ENCODE measurements around the gene LIPJ. TPM values are rescaled to one million over a fixed set of nuclear protein-coding genes. Genes with fewer than 3 reads are reported as not detected.

LIPJ gene
- total RNA-seq, 2 donors from 2014 or later: 0.09 to 0.17 TPM

DNA sequence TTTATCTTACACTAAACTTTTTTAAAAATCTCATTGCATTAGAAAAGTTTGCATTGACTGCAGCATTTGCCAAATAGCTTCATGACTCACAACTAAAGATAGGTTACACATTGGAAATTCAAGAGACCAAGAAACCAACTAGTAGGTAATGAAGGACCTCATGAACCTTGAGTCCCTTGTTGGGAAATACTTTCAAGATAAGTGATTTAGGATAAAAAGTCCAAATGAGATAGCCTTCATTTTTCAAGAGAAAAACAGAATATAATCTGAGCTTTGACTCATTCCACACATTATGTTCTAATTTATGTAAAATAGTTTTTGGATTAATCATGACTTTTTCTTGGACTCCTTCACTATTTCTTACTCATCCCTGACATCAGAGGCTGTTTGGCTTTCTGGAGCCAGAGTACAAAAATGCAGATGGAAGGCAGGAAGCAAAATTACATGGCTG lies 64.6 kb downstream of the LIPJ start:
- no peaks in the 10 kb centered on the region for H3K36me3 ChIP-seq
- intact Hi-C loops (cut with DNase I): no loop called here
- H3K27me3 ChIP-seq (replicated peaks; ENCODE audit: insufficient read depth): no peaks in the 10 kb centered on the region
- no peaks in the 10 kb centered on the region for H3K9me3 ChIP-seq
- H3K4me1 ChIP-seq (replicated peaks): no peaks in the 10 kb centered on the region
- H3K27ac ChIP-seq: no peak overlapping the region
- no peak for DNase-seq (ENCODE audit: low spot score)
- H3K4me3 ChIP-seq: no peak overlapping the region
- TF ChIP-seq, protein P1, sequence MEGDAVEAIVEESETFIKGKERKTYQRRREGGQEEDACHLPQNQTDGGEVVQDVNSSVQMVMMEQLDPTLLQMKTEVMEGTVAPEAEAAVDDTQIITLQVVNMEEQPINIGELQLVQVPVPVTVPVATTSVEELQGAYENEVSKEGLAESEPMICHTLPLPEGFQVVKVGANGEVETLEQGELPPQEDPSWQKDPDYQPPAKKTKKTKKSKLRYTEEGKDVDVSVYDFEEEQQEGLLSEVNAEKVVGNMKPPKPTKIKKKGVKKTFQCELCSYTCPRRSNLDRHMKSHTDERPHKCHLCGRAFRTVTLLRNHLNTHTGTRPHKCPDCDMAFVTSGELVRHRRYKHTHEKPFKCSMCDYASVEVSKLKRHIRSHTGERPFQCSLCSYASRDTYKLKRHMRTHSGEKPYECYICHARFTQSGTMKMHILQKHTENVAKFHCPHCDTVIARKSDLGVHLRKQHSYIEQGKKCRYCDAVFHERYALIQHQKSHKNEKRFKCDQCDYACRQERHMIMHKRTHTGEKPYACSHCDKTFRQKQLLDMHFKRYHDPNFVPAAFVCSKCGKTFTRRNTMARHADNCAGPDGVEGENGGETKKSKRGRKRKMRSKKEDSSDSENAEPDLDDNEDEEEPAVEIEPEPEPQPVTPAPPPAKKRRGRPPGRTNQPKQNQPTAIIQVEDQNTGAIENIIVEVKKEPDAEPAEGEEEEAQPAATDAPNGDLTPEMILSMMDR (IDR thresholded peaks at IDR 0.05): no peak
- TF ChIP-seq POLR2A (IDR thresholded peaks at IDR 0.05): no peak
- no peak for TF ChIP-seq POLR2AphosphoS5 (IDR thresholded peaks at IDR 0.05)

- TF ChIP-seq POLR2A (IDR thresholded peaks at IDR 0.05) (no peak), POLR2AphosphoS5 (IDR thresholded peaks at IDR 0.05) (no peak)
- TF ChIP-seq, protein P1 (IDR thresholded peaks at IDR 0.05): no peak
- H3K27ac ChIP-seq: no peak overlapping the region
- intact Hi-C loops (cut with DNase I): no loop called here
- H3K4me3 ChIP-seq: no peak overlapping the region
- H3K36me3 ChIP-seq: no peaks in the 10 kb centered on the region
- H3K4me1 ChIP-seq (replicated peaks): no peaks in the 10 kb centered on the region
- DNase-seq (ENCODE audit: low spot score): no peak
- WGBS: 95% methylated on average over 2 of the region's 2 CpGs
- no peaks in the 10 kb centered on the region for H3K9me3 ChIP-seq
- no peaks in the 10 kb centered on the region for H3K27me3 ChIP-seq (replicated peaks; ENCODE audit: insufficient read depth)
Observed at GRCh38 chr10:88652616-88653015, 66.1 kb downstream of the LIPJ start.

Small RNAs within 50 kb of the gene (small RNA-seq; reads per million reads assigned to genes)
- gene RF00019: 0 reads per million in 2 donors

Other genes with a start within 250 kb of the LIPJ start
- 10 to 100 TPM; 21.7 to 31.8 TPM for gene RNLS, start 3.4 kb upstream of the LIPJ start, total RNA-seq
- gene LIPF, start 77.7 kb downstream of the LIPJ start, total RNA-seq: not detected
- gene LIPK, start 119.5 kb downstream of the LIPJ start, total RNA-seq: not detected
- not detected for gene LIPN, start 173.3 kb downstream of the LIPJ start, total RNA-seq
- not detected for gene LIPM, start 216.0 kb downstream of the LIPJ start, total RNA-seq

Data from prostate gland (tissue), 2 donors.